ENCODE measurements around the gene CAMTA1.

Gene CAMTA1

DNA sequence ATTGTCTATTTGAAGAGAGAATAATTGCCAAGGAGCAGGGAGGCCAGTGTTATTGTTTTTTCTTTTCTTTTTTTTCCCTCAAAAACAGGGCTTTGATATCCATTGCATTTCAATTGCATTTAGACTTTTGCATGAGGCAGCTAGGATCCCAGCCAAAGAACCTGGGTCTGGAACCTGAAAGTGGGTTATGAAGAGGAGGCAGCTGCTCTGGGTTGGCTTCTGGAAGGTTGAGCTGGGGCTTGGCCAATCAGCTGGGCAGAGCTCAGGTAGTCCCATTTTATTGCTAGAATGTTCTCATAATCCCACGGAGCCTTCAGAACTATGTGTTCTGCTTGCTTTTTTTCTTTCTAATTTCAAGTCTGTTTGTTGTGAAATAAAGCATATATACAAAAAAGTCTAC lies 218.9 kb downstream of the CAMTA1 start:
- Histone ChIP-seq H2AFZ (ENCODE audit: insufficient read depth, low read length, poor library complexity) (no peak overlapping the region), H3K36me3 (ENCODE audit: control insufficient read depth in 1 of 2, insufficient read depth in 2 of 2, low read length in 2 of 2) (no peaks in the 10 kb centered on the region), H3K9me3 (ENCODE audit: insufficient read depth, low read depth, low read length) (peaks cover 3% of the 10 kb centered on the region), H2AK5ac (ENCODE audit: low read length) (no peak overlapping the region), H3K4ac (ENCODE audit: low read depth, low read length) (no peak overlapping the region), H4K12ac (ENCODE audit: low read depth, low read length) (no peak overlapping the region), H3K27me3 (ENCODE audit: insufficient read depth, low read length) (no peaks in the 10 kb centered on the region), H3K18ac (ENCODE audit: low read length) (no peak overlapping the region), H4K8ac (ENCODE audit: low read depth, low read length) (no peak overlapping the region), H3K79me2 (ENCODE audit: control insufficient read depth, insufficient read depth, low read length, poor library complexity) (no peaks in the 10 kb centered on the region), H3K23ac (ENCODE audit: low read length) (no peak overlapping the region), H3K27ac (ENCODE audit: low read depth, low read length) (no peak overlapping the region), H3K4me3 (ENCODE audit: low read depth, low read length) (no peak overlapping the region), H2BK12ac (ENCODE audit: low read length) (no peak overlapping the region), H2BK5ac (ENCODE audit: low read depth, low read length, poor library complexity) (no peak overlapping the region), H2BK120ac (ENCODE audit: insufficient read depth, low read length, poor library complexity) (no peak overlapping the region), H3K14ac (ENCODE audit: low read length) (no peak overlapping the region), H3K4me2 (ENCODE audit: low read length) (no peak overlapping the region), H3K9ac (ENCODE audit: low read length) (no peak overlapping the region), H3K4me1 (ENCODE audit: control insufficient read depth in 1 of 2, insufficient read depth in 2 of 2, low read length in 2 of 2) (no peaks in the 10 kb centered on the region), H3K79me1 (ENCODE audit: low read length) (no peaks in the 10 kb centered on the region), H4K91ac (ENCODE audit: low read depth, low read length) (no peak overlapping the region)
- WGBS (ENCODE audit: extremely low coverage, insufficient coverage, insufficient read length), result no CpG with 5 or more reads among the region's 1 CpG
- no peak for DNase-seq

DNA sequence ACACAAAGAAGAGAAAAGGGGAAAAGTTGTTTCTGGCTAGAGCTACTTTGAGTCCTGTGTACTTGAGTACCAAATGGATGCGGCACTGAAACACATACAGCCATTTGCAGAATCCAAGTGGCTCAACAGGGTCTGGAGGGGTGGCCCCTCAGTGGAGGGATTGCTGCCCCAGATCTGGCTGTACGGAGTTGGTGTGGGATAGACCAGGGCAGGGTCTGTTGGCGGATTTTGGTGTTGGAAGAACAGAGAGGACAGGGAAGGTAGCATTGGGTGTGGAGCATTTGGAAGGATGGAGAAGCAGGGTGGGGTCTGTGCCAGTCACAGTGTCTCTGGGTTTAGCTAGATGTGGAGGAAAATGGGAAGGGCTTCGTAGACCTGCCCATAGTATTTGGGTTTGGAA lies 220.5 kb downstream of the CAMTA1 start:
- Histone ChIP-seq H3K18ac (ENCODE audit: low read length) (no peak overlapping the region), H3K27me3 (ENCODE audit: insufficient read depth, low read length) (no peaks in the 10 kb centered on the region), H3K23ac (ENCODE audit: low read length) (no peak overlapping the region), H4K8ac (ENCODE audit: low read depth, low read length) (no peak overlapping the region), H3K79me2 (ENCODE audit: control insufficient read depth, insufficient read depth, low read length, poor library complexity) (no peaks in the 10 kb centered on the region), H2AFZ (ENCODE audit: insufficient read depth, low read length, poor library complexity) (no peak overlapping the region), H3K9ac (ENCODE audit: low read length) (no peak overlapping the region), H3K14ac (ENCODE audit: low read length) (no peak overlapping the region), H3K36me3 (ENCODE audit: control insufficient read depth in 1 of 2, insufficient read depth in 2 of 2, low read length in 2 of 2) (no peaks in the 10 kb centered on the region), H4K12ac (ENCODE audit: low read depth, low read length) (no peak overlapping the region), H3K4ac (ENCODE audit: low read depth, low read length) (no peak overlapping the region), H3K4me1 (ENCODE audit: control insufficient read depth in 1 of 2, insufficient read depth in 2 of 2, low read length in 2 of 2) (no peaks in the 10 kb centered on the region), H3K79me1 (ENCODE audit: low read length) (no peaks in the 10 kb centered on the region), H3K9me3 (ENCODE audit: insufficient read depth, low read depth, low read length) (peaks cover 2% of the 10 kb centered on the region), H3K4me2 (ENCODE audit: low read length) (no peak overlapping the region), H2BK120ac (ENCODE audit: insufficient read depth, low read length, poor library complexity) (no peak overlapping the region), H2BK5ac (ENCODE audit: low read depth, low read length, poor library complexity) (no peak overlapping the region), H4K91ac (ENCODE audit: low read depth, low read length) (no peak overlapping the region), H3K4me3 (ENCODE audit: low read depth, low read length) (no peak overlapping the region), H2BK12ac (ENCODE audit: low read length) (no peak overlapping the region), H3K27ac (ENCODE audit: low read depth, low read length) (no peak overlapping the region), H2AK5ac (ENCODE audit: low read length) (no peak overlapping the region)
- DNase-seq, result no peak
- WGBS (ENCODE audit: extremely low coverage, insufficient coverage, insufficient read length), result no CpG with 5 or more reads among the region's 4 CpGs

DNA sequence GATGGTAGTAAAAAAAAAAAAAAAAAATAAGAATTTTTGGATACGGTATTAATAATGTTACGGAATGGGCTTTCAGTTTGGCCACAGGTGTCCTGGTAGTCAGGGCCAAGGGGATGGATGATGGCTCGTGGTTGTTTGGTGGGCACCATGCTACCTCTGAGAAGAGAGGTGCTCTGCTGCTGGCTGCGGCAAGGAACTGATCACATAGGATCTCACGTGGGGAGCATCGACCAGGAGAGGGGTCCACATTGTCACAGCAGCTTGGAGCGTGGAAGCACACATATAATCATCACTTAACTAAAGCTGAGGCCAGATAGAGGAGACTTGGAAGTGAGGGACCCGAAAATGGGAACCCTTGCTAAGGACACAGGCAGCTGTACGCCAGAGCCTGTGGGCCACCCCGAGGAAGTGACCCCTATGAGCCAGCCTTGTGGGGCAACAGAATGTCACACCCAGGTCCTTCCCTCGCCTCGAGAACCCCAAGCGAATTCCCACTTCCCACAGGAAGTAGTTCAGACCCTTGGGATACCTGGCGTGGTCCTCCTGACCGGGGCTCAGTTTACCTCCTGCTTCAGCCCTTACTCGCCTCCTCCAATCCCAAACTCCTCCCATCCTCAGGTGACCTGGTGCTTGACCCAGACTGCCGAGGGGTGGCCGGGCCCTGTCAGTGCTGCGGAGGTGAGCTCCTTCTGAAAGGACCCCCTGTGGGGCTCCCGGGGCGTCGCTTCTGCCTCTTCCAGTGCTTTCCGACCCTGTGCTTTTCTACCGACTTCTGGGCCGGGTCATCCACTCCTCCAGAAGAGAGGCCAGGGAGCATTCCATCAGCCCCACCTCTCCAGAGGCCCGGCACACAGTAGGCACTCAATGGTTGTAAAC lies 222.0 kb downstream of the CAMTA1 start:
- Histone ChIP-seq H3K9ac (ENCODE audit: low read length) (no peak overlapping the region), H2AFZ (ENCODE audit: insufficient read depth, low read length, poor library complexity) (no peak overlapping the region), H4K12ac (ENCODE audit: low read depth, low read length) (no peak overlapping the region)

DNA sequence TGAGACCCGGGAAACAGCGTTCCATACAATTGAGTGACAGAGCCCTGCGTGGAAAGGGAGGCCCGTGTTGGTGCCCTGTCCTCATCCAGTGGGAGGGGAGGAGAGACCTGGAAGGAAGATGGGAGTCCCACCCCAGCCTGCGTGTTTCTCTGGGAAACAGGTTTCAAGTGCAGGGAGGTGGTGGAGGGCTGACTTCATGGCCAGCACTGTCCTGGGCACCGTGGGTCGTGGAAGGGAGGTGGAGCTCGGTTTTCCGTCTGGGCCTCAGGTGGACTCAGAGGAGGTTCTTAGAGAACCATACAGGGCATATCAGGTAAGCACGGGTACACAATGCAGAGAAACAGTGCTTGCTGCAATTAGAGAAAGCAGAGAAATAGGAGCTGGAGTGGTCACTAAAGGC lies 222.6 kb downstream of the CAMTA1 start:
- no peaks in the 10 kb centered on the region for H3K79me2 ChIP-seq (ENCODE audit: control insufficient read depth, insufficient read depth, low read length, poor library complexity)
- H3K4me1 ChIP-seq (ENCODE audit: control insufficient read depth in 1 of 2, insufficient read depth in 2 of 2, low read length in 2 of 2), result no peaks in the 10 kb centered on the region
- no peak overlapping the region for H2AFZ ChIP-seq (ENCODE audit: insufficient read depth, low read length, poor library complexity)
- no peak overlapping the region for H3K14ac ChIP-seq (ENCODE audit: low read length)
- H3K9ac ChIP-seq (ENCODE audit: low read length), result no peak overlapping the region
- H3K4me2 ChIP-seq (ENCODE audit: low read length), result no peak overlapping the region
- WGBS (ENCODE audit: extremely low coverage, insufficient coverage, insufficient read length), result no CpG with 5 or more reads among the region's 10 CpGs
- H4K91ac ChIP-seq (ENCODE audit: low read depth, low read length), result no peak overlapping the region
- H2BK12ac ChIP-seq (ENCODE audit: low read length), result no peak overlapping the region
- H2AK5ac ChIP-seq (ENCODE audit: low read length), result no peak overlapping the region
- no peak overlapping the region for H3K23ac ChIP-seq (ENCODE audit: low read length)
- H3K27me3 ChIP-seq (ENCODE audit: insufficient read depth, low read length), result no peaks in the 10 kb centered on the region
- H3K9me3 ChIP-seq (ENCODE audit: insufficient read depth, low read depth, low read length), result peaks cover 2% of the 10 kb centered on the region
- no peak overlapping the region for H3K4ac ChIP-seq (ENCODE audit: low read depth, low read length)
- H3K18ac ChIP-seq (ENCODE audit: low read length), result no peak overlapping the region
- H2BK120ac ChIP-seq (ENCODE audit: insufficient read depth, low read length, poor library complexity), result no peak overlapping the region
- no peaks in the 10 kb centered on the region for H3K79me1 ChIP-seq (ENCODE audit: low read length)
- H3K4me3 ChIP-seq (ENCODE audit: low read depth, low read length), result no peak overlapping the region
- no peak for DNase-seq
- no peak overlapping the region for H2BK5ac ChIP-seq (ENCODE audit: low read depth, low read length, poor library complexity)
- no peak overlapping the region for H3K27ac ChIP-seq (ENCODE audit: low read depth, low read length)
- H3K36me3 ChIP-seq (ENCODE audit: control insufficient read depth in 1 of 2, insufficient read depth in 2 of 2, low read length in 2 of 2), result no peaks in the 10 kb centered on the region
- H4K8ac ChIP-seq (ENCODE audit: low read depth, low read length), result no peak overlapping the region
- no peak overlapping the region for H4K12ac ChIP-seq (ENCODE audit: low read depth, low read length)

More for the DNA sequence above, 222.0 kb downstream of the CAMTA1 start:
- WGBS (ENCODE audit: extremely low coverage, insufficient coverage, insufficient read length), result no CpG with 5 or more reads among the region's 26 CpGs
- Histone ChIP-seq H3K4me2 (ENCODE audit: low read length) (no peak overlapping the region), H3K18ac (ENCODE audit: low read length) (no peak overlapping the region), H2BK5ac (ENCODE audit: low read depth, low read length, poor library complexity) (no peak overlapping the region), H2BK12ac (ENCODE audit: low read length) (no peak overlapping the region), H3K27me3 (ENCODE audit: insufficient read depth, low read length) (no peaks in the 10 kb centered on the region), H3K4ac (ENCODE audit: low read depth, low read length) (no peak overlapping the region), H3K79me2 (ENCODE audit: control insufficient read depth, insufficient read depth, low read length, poor library complexity) (no peaks in the 10 kb centered on the region), H4K8ac (ENCODE audit: low read depth, low read length) (no peak overlapping the region), H4K91ac (ENCODE audit: low read depth, low read length) (no peak overlapping the region), H2BK120ac (ENCODE audit: insufficient read depth, low read length, poor library complexity) (no peak overlapping the region), H3K36me3 (ENCODE audit: control insufficient read depth in 1 of 2, insufficient read depth in 2 of 2, low read length in 2 of 2) (no peaks in the 10 kb centered on the region), H3K79me1 (ENCODE audit: low read length) (no peaks in the 10 kb centered on the region), H3K14ac (ENCODE audit: low read length) (no peak overlapping the region), H3K23ac (ENCODE audit: low read length) (no peak overlapping the region), H2AK5ac (ENCODE audit: low read length) (no peak overlapping the region), H3K27ac (ENCODE audit: low read depth, low read length) (no peak overlapping the region), H3K4me3 (ENCODE audit: low read depth, low read length) (no peak overlapping the region), H3K9me3 (ENCODE audit: insufficient read depth, low read depth, low read length) (peaks cover 2% of the 10 kb centered on the region), H3K4me1 (ENCODE audit: control insufficient read depth in 1 of 2, insufficient read depth in 2 of 2, low read length in 2 of 2) (no peaks in the 10 kb centered on the region)
- DNase-seq, result no peak
